Measurements from ENCODE around the gene C6orf132. TPM values are rescaled to one million over a fixed set of nuclear protein-coding genes. Genes with fewer than 3 reads are reported as not detected.

Gene C6orf132
- total RNA-seq, 1 donor from 2014 or later: 11.8 TPM

- TF ChIP-seq CTCF (IDR thresholded peaks at IDR 0.05; ENCODE audit: unreplicated experiment): no peak
- H3K27ac Mint-ChIP-seq: no peak overlapping the region
- H3K4me1 Mint-ChIP-seq (ENCODE audit: low read depth): peaks cover 2% of the 10 kb centered on the region
- H3K4me3 Mint-ChIP-seq (ENCODE audit: low read depth): no peak overlapping the region
- H3K27me3 Mint-ChIP-seq: peaks cover 22% of the 10 kb centered on the region
- DNase-seq (ENCODE audit: low spot score, unreplicated experiment): no peak
- H3K36me3 Mint-ChIP-seq (ENCODE audit: insufficient read depth): no peaks in the 10 kb centered on the region
- no peaks in the 10 kb centered on the region for H3K9me3 Mint-ChIP-seq (ENCODE audit: low read depth)
Observed at GRCh38 chr6:42159431-42160024, 17.1 kb upstream of the C6orf132 start.

- Mint-ChIP-seq H3K27me3 (peaks cover 29% of the 10 kb centered on the region), H3K36me3 (ENCODE audit: insufficient read depth) (no peaks in the 10 kb centered on the region), H3K4me1 (ENCODE audit: low read depth) (peaks cover 2% of the 10 kb centered on the region), H3K4me3 (ENCODE audit: low read depth) (no peak overlapping the region), H3K27ac (no peak overlapping the region), H3K9me3 (ENCODE audit: low read depth) (no peaks in the 10 kb centered on the region)
- TF ChIP-seq CTCF (IDR thresholded peaks at IDR 0.05; ENCODE audit: unreplicated experiment): no peak
- no peak for DNase-seq (ENCODE audit: low spot score, unreplicated experiment)
Observed at GRCh38 chr6:42158631-42159030, 16.2 kb upstream of the C6orf132 start.

- Mint-ChIP-seq H3K9me3 (ENCODE audit: low read depth) (no peaks in the 10 kb centered on the region), H3K27me3 (peaks cover 29% of the 10 kb centered on the region), H3K4me1 (ENCODE audit: low read depth) (peaks cover 2% of the 10 kb centered on the region), H3K4me3 (ENCODE audit: low read depth) (no peak overlapping the region), H3K27ac (no peak overlapping the region), H3K36me3 (ENCODE audit: insufficient read depth) (no peaks in the 10 kb centered on the region)
- no peak for DNase-seq (ENCODE audit: low spot score, unreplicated experiment)
- no peak for TF ChIP-seq CTCF (IDR thresholded peaks at IDR 0.05; ENCODE audit: unreplicated experiment)
Observed at GRCh38 chr6:42158011-42158410, 15.6 kb upstream of the C6orf132 start.

- DNase-seq (ENCODE audit: low spot score, unreplicated experiment): no peak
- H3K9me3 Mint-ChIP-seq (ENCODE audit: low read depth): no peaks in the 10 kb centered on the region
- H3K4me1 Mint-ChIP-seq (ENCODE audit: low read depth): peaks cover under 1% of the 10 kb centered on the region
- H3K36me3 Mint-ChIP-seq (ENCODE audit: insufficient read depth): no peaks in the 10 kb centered on the region
- H3K4me3 Mint-ChIP-seq (ENCODE audit: low read depth): no peak overlapping the region
- H3K27me3 Mint-ChIP-seq: peaks cover 26% of the 10 kb centered on the region
- no peak overlapping the region for H3K27ac Mint-ChIP-seq
- no peak for TF ChIP-seq CTCF (IDR thresholded peaks at IDR 0.05; ENCODE audit: unreplicated experiment)
Observed at GRCh38 chr6:42156638-42157037, 14.2 kb upstream of the C6orf132 start.

- H3K4me1 Mint-ChIP-seq (ENCODE audit: low read depth): no peaks in the 10 kb centered on the region
- H3K27ac Mint-ChIP-seq: no peak overlapping the region
- H3K9me3 Mint-ChIP-seq (ENCODE audit: low read depth): no peaks in the 10 kb centered on the region
- H3K4me3 Mint-ChIP-seq (ENCODE audit: low read depth): no peak overlapping the region
- H3K27me3 Mint-ChIP-seq: peaks cover 13% of the 10 kb centered on the region
- H3K36me3 Mint-ChIP-seq (ENCODE audit: insufficient read depth): no peaks in the 10 kb centered on the region
- DNase-seq (ENCODE audit: low spot score, unreplicated experiment): no peak
- TF ChIP-seq CTCF (IDR thresholded peaks at IDR 0.05; ENCODE audit: unreplicated experiment): no peak
Observed at GRCh38 chr6:42155293-42155692, 12.9 kb upstream of the C6orf132 start.

Measured in progenitor cell of endocrine pancreas (in vitro differentiated cells).